DND-41 (cell line): Measurements from ENCODE around the gene CLNK.

ENCODE experiments used
- CTCF ChIP-seq: IDR thresholded peaks from 2 replicates; pipeline ENCODE4 v1.5.1; 2012; ENCODE audit warnings: borderline replicate concordance, low read length, moderate library complexity, mild to moderate bottlenecking; ENCODE audit not compliant: poor library complexity, severe bottlenecking; ENCODE audit errors: extremely low read depth
- EZH2 ChIP-seq: IDR thresholded peaks from 3 replicates; pipeline ENCODE4 v1.6.1; 2012; ENCODE audit warnings: borderline replicate concordance, low read depth, mild to moderate bottlenecking, moderate library complexity, low read length, inconsistent platforms; ENCODE audit not compliant: severe bottlenecking

- TF ChIP-seq CTCF (no peak), EZH2 (no peak)
These were observed 235.6 kb downstream of the CLNK start for GRCh38 chr4:10448991-10449390.
